Measurements from ENCODE around the gene PROC. TPM values are rescaled to one million over a fixed set of nuclear protein-coding genes. Genes with fewer than 3 reads are reported as not detected.

PROC gene
- total and polyA plus RNA-seq, 2 of the 8 experiments (the other 6 are each of a cell fraction or from before 2014, with no cell fraction given): 1.5 to 1.6 TPM

GRCh38 chr2:127429291-127429690 is 11.1 kb downstream of the PROC start (continued):
- TF ChIP-seq NANOG (IDR thresholded peaks at IDR 0.05; ENCODE audit: insufficient read depth, low read depth, low read length, poor library complexity, severe bottlenecking): no peak
